Neural progenitor cell (in vitro differentiated cells): ENCODE results near the gene SCRN1.

Source experiments
- CTCF ChIP-seq: fragments of 200-600 bp; sonication (generic); IDR thresholded peaks from 2 replicates; pipeline ENCODE4 v1.5.1; 2017; ENCODE audit warnings: antibody characterized with exemption, mild to moderate bottlenecking
- EZH2 ChIP-seq: fragments of 200-600 bp; sonication (generic); IDR thresholded peaks from 2 replicates; pipeline ENCODE4 v1.6.1; 2017; ENCODE audit warnings: antibody characterized with exemption, mild to moderate bottlenecking, moderate library complexity
- EZH2phosphoT487 ChIP-seq: fragments of 200-600 bp; sonication (generic); IDR thresholded peaks from 2 replicates; pipeline ENCODE4 v1.6.1; 2017; ENCODE audit warnings: antibody characterized with exemption

DNA sequence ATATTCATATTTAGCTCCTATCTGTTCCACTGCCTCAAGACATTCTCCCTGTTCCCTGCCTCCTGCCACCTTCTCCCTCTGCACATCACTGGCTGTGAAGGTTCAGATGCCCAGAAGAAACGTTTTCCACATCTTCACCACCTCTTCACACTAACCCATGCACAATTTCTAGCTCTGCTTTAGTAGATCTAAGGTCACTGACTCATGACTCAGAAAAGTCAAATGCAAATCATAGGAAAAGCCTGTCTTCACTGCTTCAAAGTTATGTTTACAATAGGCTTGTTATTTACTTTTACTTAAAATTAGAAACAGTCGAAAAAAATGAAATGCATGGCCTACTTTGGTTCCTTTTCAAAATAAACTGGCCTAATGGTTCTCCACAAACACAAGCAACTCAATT is 2.5 kb downstream of the SCRN1 start:
- TF ChIP-seq CTCF = no peak
- no peak for TF ChIP-seq EZH2phosphoT487
- TF ChIP-seq EZH2 = no peak
